ENCODE measurements around the gene KIF25.

GRCh38 chr6:168016176-168016620, 18.7 kb downstream of the KIF25 start:
- TF ChIP-seq CTCF (IDR thresholded peaks at IDR 0.05): no peak
- TF ChIP-seq POLR2AphosphoS5 (IDR thresholded peaks at IDR 0.05): no peak
- TF ChIP-seq POLR2A (IDR thresholded peaks at IDR 0.05): no peak
- no peak for TF ChIP-seq EP300 (IDR thresholded peaks at IDR 0.05)
